ENCODE measurements around the gene MRPL49.
A peak's percentile ranks its signal among the peaks of the same experiment; 100 is the strongest.
"Not testable (repeated sequence)": the region's sequence is repeated elsewhere in the genome, so short reads cannot be mapped to it uniquely, and the experiment has no call there.

Gene MRPL49

GRCh38 chr11:65118891-65119669 is 3.0 kb upstream of the MRPL49 start:
- not testable (repeated sequence) for DNase-seq

DNA sequence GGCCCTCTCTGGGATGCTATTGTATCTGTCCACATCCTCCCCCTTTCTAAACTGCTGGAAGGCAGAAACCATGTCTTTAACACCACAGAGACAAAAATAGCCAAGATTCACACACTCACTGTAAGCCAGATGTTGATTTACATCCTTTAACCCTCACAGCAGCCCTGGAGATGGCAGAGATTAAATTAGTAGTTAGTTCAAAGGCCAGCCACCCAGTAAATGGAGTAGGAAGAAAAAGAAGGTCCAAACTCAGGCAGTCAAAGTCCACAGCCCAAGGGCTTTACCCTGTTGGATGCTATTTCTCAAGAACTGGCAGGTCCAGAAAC is 2.5 kb upstream of the MRPL49 start:
- no peak for DNase-seq

- DNase-seq, result no peak
Measured at GRCh38 chr11:65120831-65121230, 1.3 kb upstream of the MRPL49 start.

GRCh38 chr11:65121447-65121864 is 665 bp upstream of the MRPL49 start:
- no peak for DNase-seq

GRCh38 chr11:65124480-65125196 is 2.5 kb downstream of the MRPL49 start:
- DNase-seq, result no peak

DNA sequence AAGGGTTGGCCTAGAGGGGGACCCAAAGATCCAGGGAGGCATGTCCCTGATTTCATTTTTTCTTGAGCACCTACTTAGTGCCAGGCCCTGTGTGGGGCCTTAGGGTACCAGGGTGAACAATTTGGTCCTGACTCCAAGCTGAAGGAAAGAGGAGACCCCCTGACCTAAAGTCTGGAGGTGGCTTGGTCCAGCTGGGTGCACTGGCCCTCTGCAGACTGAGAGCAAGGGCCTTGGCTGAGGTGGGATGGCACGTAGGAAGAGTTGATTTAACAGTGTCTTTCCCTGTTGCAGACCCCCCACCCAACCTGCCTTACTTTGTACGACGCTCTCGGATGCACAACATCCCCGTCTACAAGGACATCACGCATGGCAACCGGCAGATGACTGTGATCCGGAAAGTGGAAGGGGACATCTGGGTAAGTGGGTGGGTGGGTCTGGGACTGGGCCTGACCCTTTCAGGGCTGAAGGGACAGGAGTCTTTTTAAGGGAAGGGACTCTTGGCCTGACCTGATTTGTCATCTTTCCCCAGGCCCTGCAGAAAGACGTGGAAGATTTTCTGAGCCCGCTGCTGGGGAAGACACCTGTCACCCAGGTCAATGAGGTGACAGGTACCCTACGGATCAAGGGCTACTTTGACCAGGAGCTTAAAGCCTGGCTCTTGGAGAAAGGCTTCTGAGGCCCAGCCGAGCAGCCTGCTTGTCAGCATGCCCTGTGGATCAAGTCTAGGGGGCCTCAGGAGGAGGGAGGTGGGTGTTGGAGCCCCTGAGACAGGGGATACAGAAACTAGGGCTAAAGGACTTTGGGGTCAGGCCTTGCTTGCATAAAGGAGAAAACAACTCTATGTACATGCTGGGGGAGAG is 3.3 kb downstream of the MRPL49 start:
- no peak for DNase-seq

DNA sequence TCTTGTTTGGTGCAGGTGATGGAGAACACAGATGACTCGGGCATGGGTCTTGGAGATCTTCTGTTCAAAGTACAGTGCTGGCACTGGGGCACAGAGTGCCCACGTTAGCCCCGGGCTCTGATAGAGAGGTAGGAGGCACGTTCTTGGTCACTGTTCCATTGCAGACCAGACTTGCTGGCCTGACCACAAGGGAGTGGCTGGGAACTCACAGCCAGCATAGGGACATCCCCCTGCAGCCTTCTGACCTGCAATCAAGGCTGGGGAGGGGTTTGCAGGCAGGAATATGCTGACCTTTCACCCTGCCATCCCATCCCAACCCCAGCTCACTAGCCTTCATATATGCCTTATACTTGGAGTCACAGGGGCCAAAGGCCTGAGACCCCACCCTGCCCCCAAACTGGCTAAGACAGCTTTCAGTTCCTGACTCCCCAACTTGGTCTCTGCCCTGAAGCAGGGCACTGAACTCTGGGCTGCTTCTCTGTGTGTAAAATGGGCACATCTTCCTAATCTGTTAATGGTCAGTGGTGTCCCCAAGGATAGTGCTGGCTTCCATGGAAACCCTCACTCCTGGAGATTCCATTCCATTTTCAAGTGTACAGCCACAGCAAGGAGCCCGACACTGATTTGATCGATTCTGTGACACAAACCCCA is 4.6 kb downstream of the MRPL49 start:
- no peak for DNase-seq

- no peak for DNase-seq
Measured at GRCh38 chr11:65127473-65128181, 5.5 kb downstream of the MRPL49 start.

DNA sequence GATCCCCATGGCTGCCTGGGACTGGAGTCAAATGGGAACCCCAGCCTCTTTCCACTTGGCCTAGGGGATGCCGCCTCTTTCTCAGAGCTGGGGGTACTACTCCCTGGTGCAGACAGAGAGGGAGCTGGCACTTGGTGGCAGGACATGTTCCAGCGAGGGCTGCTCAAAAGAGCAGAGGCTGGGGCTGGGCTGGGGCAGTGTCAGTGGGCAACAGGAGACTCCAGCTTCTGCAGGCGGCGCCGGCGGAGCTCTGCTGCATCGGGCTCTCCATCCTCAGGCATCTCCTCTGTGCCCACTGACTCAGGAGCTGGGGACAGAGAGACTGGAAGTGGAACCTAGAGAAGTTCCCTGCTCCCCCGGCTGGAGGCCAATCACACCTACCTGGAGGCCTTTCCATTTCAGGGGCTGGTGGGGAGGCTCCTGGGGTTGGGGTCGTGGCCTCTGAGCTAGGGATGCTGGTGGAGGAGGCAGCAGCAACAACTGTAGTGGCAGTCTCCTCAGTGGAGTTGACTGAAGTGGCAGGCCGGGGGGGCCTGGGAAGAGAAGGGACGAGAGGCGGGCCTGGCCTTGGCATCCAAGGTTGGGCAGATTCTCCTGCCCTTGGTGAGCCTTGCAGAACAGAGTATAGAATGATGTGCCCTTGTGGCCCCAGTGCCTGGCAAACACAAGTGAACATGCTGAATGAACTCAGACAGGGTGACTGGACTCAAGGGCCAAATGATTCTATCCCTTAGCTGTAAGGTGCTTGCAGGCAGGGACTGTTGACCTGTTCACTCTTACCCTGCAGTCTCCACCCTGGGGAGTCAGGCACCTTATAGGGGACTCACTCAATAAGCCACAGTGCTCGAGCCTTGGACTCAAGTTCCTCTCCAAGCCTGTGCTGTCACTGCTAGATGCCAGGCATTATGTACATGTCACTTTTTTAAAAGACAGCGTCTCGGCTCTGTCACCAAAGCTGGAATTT is 6.3 kb downstream of the MRPL49 start:
- no peak for DNase-seq

DNA sequence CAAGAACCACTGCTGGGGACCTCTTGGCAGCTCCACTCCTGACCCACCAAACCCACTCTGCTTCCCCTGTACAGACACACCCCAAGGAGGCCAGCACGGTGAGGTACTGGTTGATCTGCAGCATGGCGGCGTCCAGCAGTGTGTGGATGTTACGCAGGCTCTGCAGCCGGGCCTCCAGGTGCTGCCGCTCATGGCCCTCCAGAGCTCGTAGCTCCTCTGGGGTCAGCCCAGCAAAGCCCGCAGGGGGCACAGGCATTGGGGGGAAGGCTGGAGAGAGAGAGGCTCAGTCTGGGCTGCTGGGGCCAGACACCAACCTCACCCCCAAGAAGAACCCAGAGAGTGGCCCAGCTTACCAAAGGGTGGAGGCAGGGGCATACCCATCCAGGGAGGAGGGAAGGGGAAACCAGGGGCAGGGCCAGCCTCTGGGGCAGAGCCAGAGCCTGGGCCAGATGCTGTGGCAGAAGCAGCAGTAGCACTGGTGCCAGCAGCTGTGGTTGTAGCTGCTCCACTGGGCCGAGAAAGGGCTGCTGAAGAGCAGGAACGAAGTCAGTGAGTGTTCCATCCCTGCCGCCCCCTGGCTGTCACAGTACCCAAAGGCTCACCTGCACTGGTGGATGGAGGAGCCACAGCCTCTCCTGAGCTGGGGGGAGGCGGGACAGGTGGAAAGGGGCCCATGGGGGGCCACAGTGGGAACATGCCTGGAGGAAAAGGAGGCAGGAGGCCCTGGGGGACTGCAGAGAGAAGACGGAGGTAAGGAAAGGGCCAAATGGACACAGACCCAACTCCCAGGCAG is 7.7 kb downstream of the MRPL49 start:
- no peak for DNase-seq

DNA sequence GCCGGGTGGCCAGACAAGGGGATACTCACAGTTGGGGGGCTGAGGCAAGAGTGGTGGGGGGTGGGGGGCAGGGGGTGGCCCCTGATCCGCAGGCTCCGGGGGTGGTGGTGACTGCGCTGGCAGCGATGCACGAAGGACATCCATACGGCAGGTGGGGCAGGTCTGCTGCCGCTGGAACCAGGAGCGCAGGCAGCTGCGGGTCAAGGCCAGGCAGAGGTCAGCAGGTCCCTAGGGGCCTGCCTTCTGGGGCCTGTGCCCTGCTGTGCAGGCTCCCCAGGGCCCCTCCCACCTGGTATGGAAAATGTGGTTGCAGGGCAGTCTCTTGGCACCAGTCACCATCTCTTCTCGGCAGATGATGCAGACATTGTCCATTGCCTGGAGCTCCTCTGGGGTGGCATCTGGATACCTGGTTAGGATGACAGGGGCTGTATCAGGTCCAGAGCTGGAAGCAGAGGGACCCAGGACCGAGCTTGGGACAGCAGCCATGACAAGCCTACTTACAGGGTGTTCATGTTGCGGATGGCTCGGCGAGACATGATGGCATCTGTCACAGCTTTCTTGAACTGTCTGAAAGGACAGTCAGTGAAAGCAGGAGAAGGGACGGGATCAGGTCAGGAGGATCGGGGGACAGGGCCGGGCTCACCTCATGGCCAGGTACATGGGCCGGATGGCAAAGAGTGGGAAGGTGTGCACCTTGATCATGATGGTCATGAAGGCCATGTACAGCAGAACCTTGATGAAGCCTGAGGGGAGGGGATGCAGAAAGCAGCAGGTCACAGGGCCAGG is 8.7 kb downstream of the MRPL49 start:
- DNase-seq, result no peak

- no peak for DNase-seq
Measured at GRCh38 chr11:65131417-65131776, 9.3 kb downstream of the MRPL49 start.

DNA sequence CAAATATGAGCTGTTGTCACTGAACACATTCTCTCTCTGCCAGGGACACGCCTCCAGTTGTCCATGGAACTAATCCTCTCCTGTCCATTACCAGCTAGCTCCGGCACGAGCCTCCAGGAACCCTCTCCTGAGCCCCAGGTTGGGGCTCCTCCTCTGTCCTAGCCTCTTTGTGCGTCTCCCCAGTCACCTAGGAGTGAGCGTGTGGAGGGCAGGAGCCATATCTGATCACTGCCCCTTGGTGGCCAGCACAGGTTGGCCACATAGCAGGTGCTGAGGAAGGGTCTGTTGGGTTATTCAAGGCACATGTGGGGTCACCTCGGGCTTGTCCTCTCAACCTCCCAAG is 9.7 kb downstream of the MRPL49 start:
- no peak for DNase-seq

DNA sequence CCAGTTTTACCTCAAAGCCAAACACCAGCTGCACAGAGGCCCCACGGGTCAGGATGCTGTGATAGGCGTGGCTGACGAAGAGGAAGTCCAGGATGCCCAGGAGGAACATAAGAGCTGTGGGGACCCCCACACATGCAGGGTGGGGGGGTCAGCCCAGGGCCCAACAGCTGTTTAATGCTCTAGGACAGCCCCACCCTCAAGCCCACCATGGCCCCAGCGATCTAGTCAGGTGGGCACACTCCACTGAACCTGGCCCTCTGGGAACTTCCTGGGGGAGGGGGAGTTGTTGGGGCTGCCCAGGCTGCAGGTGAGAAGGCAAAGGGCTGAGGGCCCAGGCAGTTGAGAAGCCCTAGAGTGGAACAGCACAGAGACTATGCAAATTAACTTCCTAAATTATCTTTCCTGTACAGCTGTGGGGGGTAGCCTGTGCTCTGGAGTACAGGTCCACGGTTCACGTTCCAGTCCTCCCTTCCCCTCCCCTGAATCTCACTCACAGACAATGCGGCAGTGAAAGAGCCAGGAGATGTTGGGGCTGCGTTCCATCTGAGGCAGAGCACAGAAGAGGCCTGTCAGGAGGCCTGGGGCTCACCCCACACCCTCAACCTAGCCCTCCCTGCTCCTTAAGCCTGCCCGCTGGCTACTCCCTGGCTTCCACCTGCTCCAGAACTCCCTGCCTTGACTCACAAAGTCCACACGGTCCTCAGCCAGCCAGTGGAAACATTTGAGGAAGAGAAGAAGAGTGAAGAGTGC is 10.3 kb downstream of the MRPL49 start:
- DNase-seq, result no peak

GRCh38 chr11:65132988-65133700 is 11.0 kb downstream of the MRPL49 start:
- no peak for DNase-seq

- no peak for DNase-seq
Measured at GRCh38 chr11:65133724-65134123, 11.6 kb downstream of the MRPL49 start.

- DNase-seq, result peak; percentile 86
Measured at GRCh38 chr11:65134240-65134951, 12.3 kb downstream of the MRPL49 start, which contains the start of gene SYVN1. Gene SYVN1 (minus strand): TSS chr11:65134519. CDS start chr11:65133601, 918 bp downstream.

All from fibroblast of upper back skin (primary cell).